IPS-NIHi7 (cell line): ENCODE data around the gene LPO.

Experiments used
- DNase-seq: peaks from one replicate; pipeline ENCODE4 v3.0.0; 2012; ENCODE audit warnings: mixed read lengths; ENCODE audit errors: extremely low spot score

LPO gene

DNA sequence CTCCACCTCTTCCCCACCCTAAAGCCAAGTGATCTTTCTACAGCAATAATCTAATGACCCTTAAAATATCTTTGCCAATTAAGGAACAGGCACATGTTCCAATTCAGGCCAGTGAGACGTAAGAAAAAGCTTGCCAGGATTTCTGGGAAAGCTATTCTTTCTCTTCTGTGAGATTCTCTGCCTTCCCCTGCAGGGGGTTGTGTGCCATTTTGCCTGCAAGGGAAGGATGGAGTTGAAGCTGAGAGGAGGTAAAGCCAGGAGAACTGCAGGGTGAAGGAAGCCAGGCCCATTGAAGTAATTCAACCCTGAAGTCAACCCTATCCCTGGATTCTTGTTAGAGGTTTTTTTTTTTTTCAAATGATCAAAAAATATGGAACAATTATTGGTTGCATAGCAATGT lies 9.0 kb upstream of the LPO start:
- no peak for DNase-seq

DNA sequence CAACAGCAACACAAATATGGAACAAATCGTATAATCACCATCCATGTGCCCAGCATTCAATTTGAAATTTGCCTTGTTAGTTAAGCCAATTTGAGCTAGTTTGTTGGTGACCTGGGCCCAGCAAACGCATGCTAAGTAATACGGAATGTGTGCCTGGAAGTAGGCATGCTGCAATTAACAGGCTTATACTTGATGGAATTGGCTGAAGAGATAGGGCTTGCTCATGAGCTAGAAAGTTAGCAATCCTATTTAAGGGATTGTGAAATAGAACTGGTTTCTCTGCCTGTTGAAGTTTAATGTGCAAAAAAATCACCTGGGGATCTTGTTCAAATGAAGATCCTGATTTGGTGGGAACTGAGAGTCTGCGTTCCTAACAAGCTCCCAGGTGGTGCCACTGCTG lies 8.5 kb upstream of the LPO start:
- DNase-seq = no peak

DNA sequence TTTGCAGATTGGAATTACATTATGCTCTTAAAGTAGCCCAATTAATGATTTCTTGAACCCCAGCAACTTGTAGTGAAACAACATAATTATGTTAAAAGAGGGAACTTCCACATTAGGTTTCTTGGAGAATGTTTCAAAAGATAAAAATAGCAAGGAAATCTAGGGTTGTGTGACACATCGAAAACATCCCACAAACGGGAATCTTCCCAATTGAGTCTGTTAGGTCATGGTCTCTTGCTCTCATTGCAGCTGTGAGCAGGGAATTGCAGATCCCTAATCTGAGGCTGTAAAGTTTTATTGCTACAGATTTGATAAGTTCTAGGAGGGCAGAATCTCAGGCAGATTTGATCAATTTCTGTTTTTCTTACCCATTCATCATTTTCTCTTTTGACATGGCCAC lies 6.7 kb upstream of the LPO start:
- no peak for DNase-seq

GRCh38 chr17:58232707-58233156 lies 5.7 kb upstream of the LPO start:
- peak; percentile 49 for DNase-seq

DNA sequence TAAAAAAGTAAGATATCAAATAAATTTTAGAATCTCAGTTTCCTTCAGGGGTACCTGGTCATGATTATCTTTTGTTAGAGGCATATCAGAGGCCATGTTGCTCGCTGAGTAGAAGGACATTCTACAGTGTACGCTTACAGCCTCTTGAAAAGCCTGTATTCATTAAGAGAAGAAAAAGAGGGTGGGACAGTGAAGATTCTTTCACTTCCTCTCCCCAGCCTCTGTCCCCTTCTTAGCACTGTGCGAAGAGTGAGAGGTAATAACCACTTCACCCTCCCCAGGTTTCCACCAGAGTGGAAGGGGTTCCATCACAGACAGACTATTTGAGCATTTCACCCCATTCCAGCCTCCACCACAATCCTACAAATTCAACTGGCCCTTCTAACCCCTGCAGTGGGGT lies 4.8 kb upstream of the LPO start:
- no peak for DNase-seq

- DNase-seq = no peak
Observed at GRCh38 chr17:58234512-58234911, 3.9 kb upstream of the LPO start.

GRCh38 chr17:58235821-58236220 lies 2.6 kb upstream of the LPO start:
- DNase-seq = no peak

GRCh38 chr17:58236394-58236793 lies 2.0 kb upstream of the LPO start:
- DNase-seq = no peak

DNA sequence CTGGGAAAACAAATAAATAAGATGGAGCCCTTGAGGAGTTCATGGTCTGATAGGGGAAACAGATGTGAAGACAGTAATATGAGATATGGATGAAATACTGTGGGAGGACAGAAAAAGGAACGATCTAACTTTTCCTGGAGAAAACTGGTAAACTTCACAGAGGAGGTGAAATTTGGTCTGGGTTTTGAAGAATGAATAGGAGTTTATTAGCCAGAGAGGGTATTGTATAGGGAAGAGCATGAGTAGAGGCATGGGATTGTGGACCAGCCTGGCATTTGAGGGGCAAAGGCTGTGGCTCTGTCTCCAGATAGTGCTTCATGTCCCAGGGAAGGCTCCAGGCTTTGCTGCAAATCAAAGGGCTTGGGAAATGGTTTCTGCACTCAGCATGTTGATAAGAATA lies 1.6 kb downstream of the LPO start:
- no peak for DNase-seq

DNA sequence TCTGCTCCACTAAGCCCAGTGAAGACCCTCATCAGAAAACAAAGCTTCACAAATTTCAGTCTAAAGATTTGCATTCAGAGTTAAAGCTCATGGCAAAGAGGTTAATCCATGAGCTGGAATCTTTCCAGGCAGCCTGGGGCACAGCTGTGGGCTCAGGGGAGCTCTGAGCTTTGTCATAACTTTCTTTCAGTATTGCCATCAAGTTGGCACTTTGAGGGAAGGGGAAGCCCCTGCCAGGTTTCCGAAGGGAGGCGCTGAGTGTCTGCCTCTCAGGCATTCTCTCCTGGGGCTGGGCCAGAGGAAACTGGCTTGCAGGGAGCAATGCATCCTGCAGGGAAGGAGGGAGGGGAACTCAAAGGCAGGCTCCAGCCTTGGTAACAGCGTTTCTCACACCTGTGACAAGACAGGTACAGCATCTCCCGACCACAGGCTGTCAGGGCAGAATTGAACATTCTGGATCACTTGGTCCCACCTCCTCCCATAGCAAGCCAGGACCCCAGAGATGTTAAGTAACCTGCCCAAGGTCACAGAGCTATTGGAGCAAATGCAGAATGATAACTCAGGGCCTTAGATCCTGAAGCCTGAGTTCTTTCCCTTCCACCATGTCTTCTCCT lies 3.9 kb downstream of the LPO start:
- DNase-seq = peak; percentile 63

GRCh38 chr17:58244963-58245362 lies 6.6 kb downstream of the LPO start:
- DNase-seq = no peak

DNA sequence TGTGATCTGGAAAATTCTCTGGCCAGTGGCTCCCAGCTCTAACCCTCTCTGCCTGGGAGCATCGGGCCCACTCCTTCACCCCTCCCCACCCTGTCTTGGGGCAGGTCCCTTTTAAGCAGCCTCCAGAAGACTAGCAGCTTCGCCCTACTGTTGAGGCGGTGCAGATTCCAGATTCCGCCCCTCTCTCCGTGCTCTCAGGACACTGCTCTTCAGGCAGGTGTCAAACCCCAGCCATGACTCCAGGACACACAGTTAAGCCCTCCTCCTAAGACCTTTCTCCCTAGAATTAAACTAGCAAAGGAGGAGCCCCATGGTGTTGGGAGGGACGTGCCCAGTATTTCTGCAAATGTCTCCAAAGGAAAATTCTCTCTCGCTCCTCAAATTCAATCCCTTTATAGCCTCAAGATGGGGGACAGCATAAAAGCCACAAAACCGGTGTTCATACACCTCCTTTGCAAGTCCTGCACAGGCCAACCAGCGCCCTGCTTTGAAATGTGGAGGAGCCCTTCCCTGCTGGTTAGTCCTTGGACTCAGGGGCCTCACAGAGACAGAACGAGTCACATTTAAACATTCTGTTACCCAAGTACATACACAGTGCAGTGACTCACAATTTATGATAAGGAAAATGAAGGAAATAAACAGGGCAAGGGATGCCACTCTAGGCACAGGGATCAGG lies 7.2 kb downstream of the LPO start:
- no peak for DNase-seq

GRCh38 chr17:58246104-58246740 lies 7.8 kb downstream of the LPO start:
- DNase-seq = no peak

DNA sequence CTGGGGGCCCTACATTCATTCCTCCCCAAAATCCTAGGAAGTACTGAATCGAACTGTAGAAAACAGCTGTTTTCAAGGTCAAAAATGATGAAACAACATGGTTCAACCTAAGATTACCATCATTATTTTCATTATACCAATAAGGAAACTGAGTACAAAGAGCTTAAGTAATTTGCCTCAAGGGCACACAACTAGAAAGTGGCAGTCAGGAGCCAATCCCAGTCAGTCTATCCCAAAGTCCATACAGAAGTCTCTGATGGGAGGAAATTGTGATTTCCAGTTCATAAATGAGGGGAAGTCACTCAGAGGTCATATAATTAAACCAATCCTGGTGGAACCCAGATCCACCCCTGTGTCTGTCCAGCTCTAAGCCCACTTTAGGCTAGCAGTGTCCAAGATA lies 8.4 kb downstream of the LPO start:
- no peak for DNase-seq

DNA sequence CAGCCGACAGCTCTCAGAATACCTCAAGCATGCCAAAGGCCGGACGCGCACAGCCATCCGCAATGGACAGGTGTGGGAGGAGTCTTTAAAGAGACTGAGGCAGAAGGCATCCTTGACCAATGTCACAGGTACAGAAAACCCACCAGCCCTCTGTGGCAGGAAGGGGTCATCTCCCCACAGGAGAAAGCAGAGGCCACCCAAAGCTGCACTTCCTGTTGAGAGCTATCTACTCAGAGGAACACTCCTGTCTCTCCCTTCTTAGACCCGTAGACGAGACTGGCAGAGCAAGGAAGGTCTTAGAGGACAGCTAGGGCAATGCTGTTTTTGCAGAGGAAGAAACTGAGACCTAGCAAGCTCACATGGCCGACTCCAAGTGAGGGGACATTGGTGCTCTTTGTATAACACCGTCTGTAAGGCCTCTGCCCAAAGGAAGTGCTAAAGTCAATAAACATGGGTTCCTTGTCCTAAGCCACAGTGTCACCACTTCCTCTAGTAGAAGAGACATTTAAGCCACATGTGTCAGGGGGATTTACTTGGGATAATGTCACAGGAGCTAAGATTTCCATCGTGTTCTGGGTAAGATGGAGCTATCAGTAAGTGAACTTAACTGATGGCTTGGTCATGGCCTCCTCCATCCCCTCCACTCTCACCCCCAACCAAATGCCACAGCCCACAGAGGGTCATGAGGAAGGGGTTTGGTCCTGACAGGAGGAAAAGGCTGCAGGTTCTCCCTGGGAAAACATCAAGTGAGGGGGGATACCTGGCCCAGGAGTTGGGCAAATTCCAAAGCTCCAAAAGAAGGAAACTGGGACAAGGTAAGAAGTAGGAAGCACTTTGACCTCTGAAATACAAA lies 9.4 kb downstream of the LPO start:
- no peak for DNase-seq

- no peak for DNase-seq
Observed at GRCh38 chr17:58248955-58249269, 10.5 kb downstream of the LPO start.

GRCh38 chr17:58249270-58250133 lies 11.1 kb downstream of the LPO start:
- DNase-seq = peak; percentile 96

GRCh38 chr17:58250344-58251011 lies 12.1 kb downstream of the LPO start:
- no peak for DNase-seq

- no peak for DNase-seq
Observed at GRCh38 chr17:58252141-58252540, 13.8 kb downstream of the LPO start.

GRCh38 chr17:58253082-58253481 lies 14.7 kb downstream of the LPO start:
- no peak for DNase-seq

DNA sequence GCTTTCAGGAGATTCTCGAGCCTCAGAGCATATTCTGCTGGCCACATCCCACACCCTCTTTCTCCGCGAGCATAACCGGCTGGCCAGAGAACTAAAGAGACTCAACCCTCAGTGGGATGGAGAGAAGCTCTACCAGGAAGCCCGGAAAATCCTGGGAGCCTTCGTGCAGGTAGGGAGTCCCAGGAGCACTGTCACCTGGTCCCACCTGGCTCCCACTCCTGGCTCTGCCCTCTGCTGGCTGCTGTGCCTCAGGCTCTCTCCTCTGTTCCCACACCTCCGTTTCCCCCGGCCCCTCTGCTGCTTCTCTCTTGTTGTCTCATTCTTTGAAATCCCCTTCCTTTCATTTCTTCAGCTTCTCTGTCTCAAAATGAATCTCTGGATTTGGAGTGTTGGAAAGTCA lies 16.4 kb downstream of the LPO start:
- DNase-seq = peak; percentile 74
